ENCODE results near the gene RBFOX2.
A peak's percentile ranks its signal among the peaks of the same experiment; 100 is the strongest.

Gene RBFOX2

GRCh38 chr22:35734517-35734827 is 294.2 kb downstream of the RBFOX2 start:
- H3K4me3 Mint-ChIP-seq, result no peak overlapping the region
- H3K36me3 Mint-ChIP-seq (ENCODE audit: low read depth), result peaks cover 42% of the 10 kb centered on the region
- no peak for DNase-seq
- peaks cover 2% of the 10 kb centered on the region for H3K27me3 Mint-ChIP-seq (ENCODE audit: low read depth, poor library complexity)
- TF ChIP-seq CTCF (IDR thresholded peaks at IDR 0.05), result no peak
- H3K27ac Mint-ChIP-seq, result no peak overlapping the region
- no peaks in the 10 kb centered on the region for H3K9me3 Mint-ChIP-seq
- no peaks in the 10 kb centered on the region for H3K4me1 Mint-ChIP-seq

- no peak for DNase-seq
- Mint-ChIP-seq H3K36me3 (ENCODE audit: low read depth) (peaks cover 37% of the 10 kb centered on the region), H3K4me3 (no peak overlapping the region), H3K27me3 (ENCODE audit: low read depth, poor library complexity) (peaks cover 2% of the 10 kb centered on the region), H3K4me1 (no peaks in the 10 kb centered on the region), H3K27ac (no peak overlapping the region), H3K9me3 (no peaks in the 10 kb centered on the region)
- TF ChIP-seq CTCF (IDR thresholded peaks at IDR 0.05), result no peak
Measured at GRCh38 chr22:35733791-35734516, 294.7 kb downstream of the RBFOX2 start.

- TF ChIP-seq CTCF (IDR thresholded peaks at IDR 0.05), result no peak
- peaks cover 28% of the 10 kb centered on the region for H3K36me3 Mint-ChIP-seq (ENCODE audit: low read depth)
- H3K4me3 Mint-ChIP-seq, result no peak overlapping the region
- DNase-seq, result no peak
- H3K27ac Mint-ChIP-seq, result no peak overlapping the region
- peaks cover 6% of the 10 kb centered on the region for H3K27me3 Mint-ChIP-seq (ENCODE audit: low read depth, poor library complexity)
- no peaks in the 10 kb centered on the region for H3K4me1 Mint-ChIP-seq
- no peaks in the 10 kb centered on the region for H3K9me3 Mint-ChIP-seq
Measured at GRCh38 chr22:35733036-35733435, 295.6 kb downstream of the RBFOX2 start.

GRCh38 chr22:35732116-35732515 is 296.5 kb downstream of the RBFOX2 start:
- Mint-ChIP-seq H3K4me1 (no peaks in the 10 kb centered on the region), H3K36me3 (ENCODE audit: low read depth) (peaks cover 19% of the 10 kb centered on the region), H3K27ac (no peak overlapping the region), H3K9me3 (no peaks in the 10 kb centered on the region), H3K27me3 (ENCODE audit: low read depth, poor library complexity) (peaks cover 6% of the 10 kb centered on the region), H3K4me3 (no peak overlapping the region)
- DNase-seq, result no peak
- no peak for TF ChIP-seq CTCF (IDR thresholded peaks at IDR 0.05)

- Mint-ChIP-seq H3K4me1 (no peaks in the 10 kb centered on the region), H3K27ac (peak overlapping the region; percentile 7), H3K36me3 (ENCODE audit: low read depth) (peaks cover 11% of the 10 kb centered on the region), H3K4me3 (no peak overlapping the region), H3K27me3 (ENCODE audit: low read depth, poor library complexity) (peaks cover 6% of the 10 kb centered on the region), H3K9me3 (no peaks in the 10 kb centered on the region)
- TF ChIP-seq CTCF (IDR thresholded peaks at IDR 0.05), result no peak
- no peak for DNase-seq
Measured at GRCh38 chr22:35731321-35731720, 297.3 kb downstream of the RBFOX2 start.

- no peak for TF ChIP-seq CTCF (IDR thresholded peaks at IDR 0.05)
- no peak overlapping the region for H3K27ac Mint-ChIP-seq
- H3K4me3 Mint-ChIP-seq, result no peak overlapping the region
Measured at GRCh38 chr22:35729309-35729698, 299.3 kb downstream of the RBFOX2 start.

More at GRCh38 chr22:35729309-35729698, 299.3 kb downstream of the RBFOX2 start:
- Mint-ChIP-seq H3K4me1 (no peaks in the 10 kb centered on the region), H3K36me3 (ENCODE audit: low read depth) (no peaks in the 10 kb centered on the region), H3K9me3 (no peaks in the 10 kb centered on the region), H3K27me3 (ENCODE audit: low read depth, poor library complexity) (peaks cover 6% of the 10 kb centered on the region)
- DNase-seq, result no peak

All from nephron progenitor cell (in vitro differentiated cells).